ENCODE measurements around the gene ZSWIM3.

Gene ZSWIM3

GRCh38 chr20:45919542-45920399 lies 62.4 kb downstream of the ZSWIM3 start:
- no peak overlapping the region for H3K4me3 Mint-ChIP-seq
- no peak for ATAC-seq
- H3K9me3 Mint-ChIP-seq, result no peaks in the 10 kb centered on the region

GRCh38 chr20:45920462-45921336 lies 63.3 kb downstream of the ZSWIM3 start:
- DNase-seq (no peak), ATAC-seq (no peak)
- Mint-ChIP-seq H3K27me3 (peaks cover 14% of the 10 kb centered on the region), H3K27ac (no peak overlapping the region), H3K4me1 (peaks cover 5% of the 10 kb centered on the region), H3K4me3 (no peak overlapping the region), H3K9me3 (no peaks in the 10 kb centered on the region)

More at GRCh38 chr20:45919542-45920399, 62.4 kb downstream of the ZSWIM3 start:
- peaks cover 5% of the 10 kb centered on the region for H3K4me1 Mint-ChIP-seq
- DNase-seq, result no peak
- H3K27me3 Mint-ChIP-seq, result peaks cover 22% of the 10 kb centered on the region
- H3K27ac Mint-ChIP-seq, result no peak overlapping the region

- H3K9me3 Mint-ChIP-seq, result no peaks in the 10 kb centered on the region
- ATAC-seq, result no peak
- peaks cover 7% of the 10 kb centered on the region for H3K27me3 Mint-ChIP-seq
- no peak overlapping the region for H3K4me3 Mint-ChIP-seq
- H3K27ac Mint-ChIP-seq, result peak overlapping the region; percentile 10 to 76
- no peak for DNase-seq
- peaks cover 5% of the 10 kb centered on the region for H3K4me1 Mint-ChIP-seq
Observed at GRCh38 chr20:45921337-45922189, 64.1 kb downstream of the ZSWIM3 start.

GRCh38 chr20:45924391-45925261 lies 67.2 kb downstream of the ZSWIM3 start:
- no peak overlapping the region for H3K4me3 Mint-ChIP-seq

GRCh38 chr20:45925821-45926506 lies 68.5 kb downstream of the ZSWIM3 start:
- Mint-ChIP-seq H3K27me3 (peaks cover 4% of the 10 kb centered on the region), H3K9me3 (no peaks in the 10 kb centered on the region), H3K4me3 (no peak overlapping the region), H3K27ac (no peak overlapping the region), H3K4me1 (peaks cover 10% of the 10 kb centered on the region)
- no peak for DNase-seq
- no peak for ATAC-seq

More at GRCh38 chr20:45924391-45925261, 67.2 kb downstream of the ZSWIM3 start:
- Mint-ChIP-seq H3K27ac (no peak overlapping the region), H3K4me1 (peaks cover 10% of the 10 kb centered on the region), H3K27me3 (peaks cover 7% of the 10 kb centered on the region), H3K9me3 (no peaks in the 10 kb centered on the region)
- ATAC-seq, result no peak
- DNase-seq, result no peak

- Mint-ChIP-seq H3K27ac (no peak overlapping the region), H3K27me3 (no peaks in the 10 kb centered on the region), H3K4me1 (peaks cover 8% of the 10 kb centered on the region), H3K9me3 (no peaks in the 10 kb centered on the region), H3K4me3 (no peak overlapping the region)
- ATAC-seq (no peak), DNase-seq (no peak)
Observed at GRCh38 chr20:45926731-45927070, 69.3 kb downstream of the ZSWIM3 start.

- no peak overlapping the region for H3K27ac Mint-ChIP-seq
- ATAC-seq (no peak), DNase-seq (no peak)
- H3K4me3 Mint-ChIP-seq, result no peak overlapping the region
- no peaks in the 10 kb centered on the region for H3K9me3 Mint-ChIP-seq
- no peaks in the 10 kb centered on the region for H3K27me3 Mint-ChIP-seq
- H3K4me1 Mint-ChIP-seq, result peaks cover 5% of the 10 kb centered on the region
Observed at GRCh38 chr20:45927071-45927878, 69.9 kb downstream of the ZSWIM3 start.
